ENCODE data around the gene SMAD4.
"Not testable (repeated sequence)": the region's sequence is repeated elsewhere in the genome, so short reads cannot be mapped to it uniquely, and the experiment has no call there.

The SMAD4 gene

DNA sequence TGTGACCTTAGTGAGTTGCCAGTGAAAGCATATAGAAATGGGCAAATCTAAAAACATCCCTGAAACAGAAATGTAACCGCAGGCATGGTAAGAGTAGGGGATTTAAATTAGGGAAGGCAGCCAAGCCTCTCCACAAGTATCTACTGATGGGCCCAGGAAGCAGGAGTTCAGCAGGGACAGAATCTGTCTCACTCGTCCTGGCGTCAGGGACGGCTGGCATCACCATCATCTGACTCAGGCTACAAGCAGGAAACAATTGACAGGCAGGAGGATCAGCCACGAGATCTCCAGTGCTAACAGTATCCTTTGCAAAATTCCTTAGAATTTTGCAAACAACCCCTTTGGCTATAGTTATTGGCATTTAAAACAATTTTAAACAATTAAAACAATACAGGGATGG lies 61.3 kb downstream of the SMAD4 start:
- Histone ChIP-seq H3K27me3 (no peaks in the 10 kb centered on the region), H3K4me3 (no peak overlapping the region), H3K4me1 (no peaks in the 10 kb centered on the region), H3K9me3 (peaks cover 0 to 5% (median 4%) of the 10 kb centered on the region in 3 donors), H3K27ac (no peak overlapping the region), H3K36me3 (peaks cover 0 to 7% (median 6%) of the 10 kb centered on the region in 3 donors)
- TF ChIP-seq, protein P1, sequence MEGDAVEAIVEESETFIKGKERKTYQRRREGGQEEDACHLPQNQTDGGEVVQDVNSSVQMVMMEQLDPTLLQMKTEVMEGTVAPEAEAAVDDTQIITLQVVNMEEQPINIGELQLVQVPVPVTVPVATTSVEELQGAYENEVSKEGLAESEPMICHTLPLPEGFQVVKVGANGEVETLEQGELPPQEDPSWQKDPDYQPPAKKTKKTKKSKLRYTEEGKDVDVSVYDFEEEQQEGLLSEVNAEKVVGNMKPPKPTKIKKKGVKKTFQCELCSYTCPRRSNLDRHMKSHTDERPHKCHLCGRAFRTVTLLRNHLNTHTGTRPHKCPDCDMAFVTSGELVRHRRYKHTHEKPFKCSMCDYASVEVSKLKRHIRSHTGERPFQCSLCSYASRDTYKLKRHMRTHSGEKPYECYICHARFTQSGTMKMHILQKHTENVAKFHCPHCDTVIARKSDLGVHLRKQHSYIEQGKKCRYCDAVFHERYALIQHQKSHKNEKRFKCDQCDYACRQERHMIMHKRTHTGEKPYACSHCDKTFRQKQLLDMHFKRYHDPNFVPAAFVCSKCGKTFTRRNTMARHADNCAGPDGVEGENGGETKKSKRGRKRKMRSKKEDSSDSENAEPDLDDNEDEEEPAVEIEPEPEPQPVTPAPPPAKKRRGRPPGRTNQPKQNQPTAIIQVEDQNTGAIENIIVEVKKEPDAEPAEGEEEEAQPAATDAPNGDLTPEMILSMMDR (IDR thresholded peaks at IDR 0.05), result no peak
- no peak for DNase-seq
- intact Hi-C loops (cut with DNase I; ENCODE audit: low total_unique reads), result no loop called here

DNA sequence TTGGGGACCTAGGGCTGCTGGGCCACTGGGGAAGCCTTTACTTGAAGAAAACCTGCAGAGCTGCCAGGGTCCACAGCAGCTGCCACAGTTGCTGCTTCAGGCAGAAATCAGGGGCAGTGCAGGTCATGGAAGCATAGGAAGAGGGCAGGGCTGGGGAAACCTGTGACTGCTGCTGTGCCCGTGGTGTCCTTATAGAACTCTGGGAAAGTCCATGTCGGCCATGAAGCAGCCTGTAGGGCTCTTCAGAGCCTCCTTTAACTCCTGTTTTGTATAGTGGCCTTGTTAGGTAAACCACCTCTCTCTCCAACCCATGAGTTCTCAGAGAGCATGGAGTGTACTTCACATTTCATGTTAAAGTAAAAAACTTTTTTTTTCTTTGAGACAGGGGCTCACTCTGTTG lies 62.1 kb downstream of the SMAD4 start:
- TF ChIP-seq, protein P1 (IDR thresholded peaks at IDR 0.05), result no peak
- Histone ChIP-seq H3K27ac (no peak overlapping the region), H3K9me3 (peaks cover 0 to 5% (median 4%) of the 10 kb centered on the region in 3 donors), H3K36me3 (no peaks in the 10 kb centered on the region), H3K4me1 (no peaks in the 10 kb centered on the region), H3K4me3 (no peak overlapping the region), H3K27me3 (no peaks in the 10 kb centered on the region)
- DNase-seq, result no peak
- intact Hi-C loops (cut with DNase I; ENCODE audit: low total_unique reads), result no loop called here

DNA sequence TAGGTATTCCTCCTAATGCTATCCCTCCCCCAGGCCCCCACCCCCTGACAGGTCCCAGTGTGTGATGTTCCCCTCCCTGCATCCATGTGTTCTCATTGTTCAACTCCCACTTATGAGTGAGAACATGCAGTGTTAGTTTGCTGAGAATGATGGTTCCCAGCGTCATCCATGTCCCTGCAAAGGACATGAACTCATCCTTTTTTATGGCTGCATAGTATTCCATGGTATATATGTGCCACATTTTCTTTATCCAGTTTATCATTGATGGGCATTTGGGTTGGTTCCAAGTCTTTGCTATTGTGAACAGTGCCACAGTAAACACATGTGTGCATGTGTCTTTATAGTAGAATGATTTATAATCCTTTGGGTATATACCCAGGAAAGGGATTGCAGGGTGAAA lies 63.0 kb downstream of the SMAD4 start:
- H3K36me3 ChIP-seq; DNase-seq; H3K4me3 ChIP-seq; H3K27me3 ChIP-seq; H3K27ac ChIP-seq; H3K9me3 ChIP-seq; intact Hi-C loops (cut with DNase I; ENCODE audit: low total_unique reads); H3K4me1 ChIP-seq: not testable (repeated sequence)

DNA sequence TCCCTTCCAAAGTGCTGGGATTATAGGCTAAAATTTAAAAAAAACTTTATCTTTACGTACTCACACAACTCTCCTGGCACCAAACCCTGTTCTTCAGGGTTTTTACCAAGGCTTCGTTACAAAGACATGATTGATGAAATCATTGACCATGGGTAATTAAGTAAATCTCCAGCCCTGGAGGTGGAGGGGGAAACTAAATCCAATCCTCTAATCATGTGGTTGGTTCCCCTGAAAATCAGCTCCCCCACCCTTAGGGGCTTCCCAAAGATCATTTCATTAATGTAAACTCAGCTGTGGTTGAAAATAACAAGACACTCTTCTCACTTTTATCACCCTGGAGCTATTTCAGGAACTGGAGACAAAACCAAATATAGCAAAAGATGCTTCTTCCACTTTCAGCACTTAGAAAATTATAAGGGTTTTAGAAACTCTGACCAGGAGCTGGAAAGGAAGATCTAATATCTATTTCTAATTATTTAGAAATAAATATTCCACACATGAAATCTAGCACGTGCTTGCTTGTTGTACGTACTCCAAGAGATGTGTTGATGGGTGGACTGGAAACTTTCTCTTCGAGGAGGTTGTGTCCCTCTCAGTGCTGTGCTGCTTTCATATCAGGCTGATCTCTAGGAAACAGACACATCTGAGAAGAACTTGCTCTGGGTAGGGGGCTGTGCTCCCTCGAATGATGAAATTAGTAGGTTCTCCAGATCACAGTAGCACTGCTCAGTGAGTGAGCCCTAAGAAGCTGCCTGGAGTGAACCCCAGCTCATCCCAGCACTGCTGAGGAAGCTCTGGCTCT lies 67.2 kb downstream of the SMAD4 start:
- no peaks in the 10 kb centered on the region for H3K27me3 ChIP-seq
- DNase-seq, result no peak
- no peaks in the 10 kb centered on the region for H3K36me3 ChIP-seq
- no peaks in the 10 kb centered on the region for H3K4me1 ChIP-seq
- intact Hi-C loops (cut with DNase I; ENCODE audit: low total_unique reads), result no loop called here
- TF ChIP-seq, protein P1 (IDR thresholded peaks at IDR 0.05), result no peak
- no peak overlapping the region for H3K4me3 ChIP-seq
- H3K9me3 ChIP-seq, result no peaks in the 10 kb centered on the region
- H3K27ac ChIP-seq, result no peak overlapping the region

DNA sequence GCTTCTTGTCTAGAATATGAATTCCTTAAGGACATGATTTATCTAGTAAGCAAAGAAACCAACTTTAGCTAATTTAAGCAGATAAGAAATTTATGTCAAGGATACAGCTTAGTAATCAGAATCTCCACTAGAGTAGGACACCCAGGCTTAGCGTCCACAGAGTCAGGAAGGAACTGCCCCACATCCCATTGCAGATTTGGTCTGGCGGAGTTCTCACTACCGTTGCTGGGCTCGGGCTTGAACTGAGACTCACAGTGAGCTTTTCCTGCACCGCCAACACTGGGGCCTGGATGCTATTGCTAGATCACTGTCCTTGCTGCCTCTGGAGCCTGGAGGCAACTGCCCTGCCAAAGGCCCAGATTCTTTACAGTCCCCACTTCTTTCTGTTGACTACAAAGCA lies 68.1 kb downstream of the SMAD4 start:
- TF ChIP-seq, protein P1 (IDR thresholded peaks at IDR 0.05), result no peak
- H3K27ac ChIP-seq, result no peak overlapping the region
- H3K4me3 ChIP-seq, result no peak overlapping the region
- no peaks in the 10 kb centered on the region for H3K9me3 ChIP-seq
- DNase-seq, result no peak
- H3K4me1 ChIP-seq, result no peaks in the 10 kb centered on the region
- intact Hi-C loops (cut with DNase I; ENCODE audit: low total_unique reads), result no loop called here
- H3K27me3 ChIP-seq, result no peaks in the 10 kb centered on the region
- H3K36me3 ChIP-seq, result no peaks in the 10 kb centered on the region

DNA sequence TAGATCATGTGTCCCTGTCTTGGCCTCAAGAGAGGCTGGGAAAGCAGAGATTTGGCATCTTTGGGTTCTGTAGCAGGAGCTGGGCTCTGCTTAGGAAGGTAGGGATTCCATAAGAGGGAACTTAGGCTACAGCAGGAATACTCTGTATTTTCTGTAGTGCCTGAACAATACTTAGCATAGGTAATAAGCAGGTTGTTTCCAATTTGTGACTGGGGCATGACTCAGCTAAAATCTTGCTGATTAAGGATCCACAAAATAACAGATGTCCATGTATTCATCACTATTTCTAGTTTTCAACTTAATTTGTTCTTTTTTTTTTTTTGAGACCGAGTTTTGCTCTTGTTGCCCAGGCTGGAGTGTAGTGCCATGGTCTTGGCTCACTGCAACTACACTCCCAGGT lies 68.5 kb downstream of the SMAD4 start:
- Histone ChIP-seq H3K4me1 (no peaks in the 10 kb centered on the region), H3K27me3 (no peaks in the 10 kb centered on the region), H3K4me3 (no peak overlapping the region), H3K27ac (no peak overlapping the region), H3K36me3 (no peaks in the 10 kb centered on the region), H3K9me3 (no peaks in the 10 kb centered on the region)
- intact Hi-C loops (cut with DNase I; ENCODE audit: low total_unique reads), result no loop called here
- TF ChIP-seq, protein P1 (IDR thresholded peaks at IDR 0.05), result no peak
- DNase-seq, result no peak

All from tibial artery (tissue), 4 donors.